NOMO-1 treated with DMSO at 0.1 percent for 48 hours (cell line): ENCODE measurements around the gene GRM7.

Experiments
- DNase-seq: peaks from one replicate; lab custom pipeline; 2025; ENCODE audit not compliant: unreplicated experiment; lab: John Stamatoyannopoulos, UW

Gene GRM7

GRCh38 chr3:7632305-7632704 is 771.4 kb downstream of the GRM7 start:
- DNase-seq: no peak

GRCh38 chr3:7637694-7638093 is 776.8 kb downstream of the GRM7 start:
- no peak for DNase-seq

- no peak for DNase-seq
Observed at GRCh38 chr3:7638103-7638502, 777.2 kb downstream of the GRM7 start.

GRCh38 chr3:7640787-7641186 is 779.9 kb downstream of the GRM7 start:
- no peak for DNase-seq

GRCh38 chr3:7646851-7647250 is 785.9 kb downstream of the GRM7 start:
- DNase-seq: no peak

- no peak for DNase-seq
Observed at GRCh38 chr3:7650466-7650865, 789.6 kb downstream of the GRM7 start.

GRCh38 chr3:7651274-7651673 is 790.4 kb downstream of the GRM7 start:
- no peak for DNase-seq

- DNase-seq: no peak
Observed at GRCh38 chr3:7657214-7658112, 796.5 kb downstream of the GRM7 start.

- no peak for DNase-seq
Observed at GRCh38 chr3:7658294-7658693, 797.4 kb downstream of the GRM7 start.

- DNase-seq: no peak
Observed at GRCh38 chr3:7659079-7659478, 798.2 kb downstream of the GRM7 start.

GRCh38 chr3:7663771-7664170 is 802.9 kb downstream of the GRM7 start:
- DNase-seq: no peak

GRCh38 chr3:7667774-7668173 is 806.9 kb downstream of the GRM7 start:
- DNase-seq: no peak

GRCh38 chr3:7669641-7670040 is 808.7 kb downstream of the GRM7 start:
- no peak for DNase-seq

- no peak for DNase-seq
Observed at GRCh38 chr3:7678521-7678920, 817.6 kb downstream of the GRM7 start.

GRCh38 chr3:7682822-7683229 is 821.9 kb downstream of the GRM7 start:
- peak; percentile 91 for DNase-seq

GRCh38 chr3:7683426-7683825 is 822.5 kb downstream of the GRM7 start:
- no peak for DNase-seq

GRCh38 chr3:7684182-7684715 is 823.3 kb downstream of the GRM7 start:
- no peak for DNase-seq

GRCh38 chr3:7687428-7688147 is 826.7 kb downstream of the GRM7 start:
- no peak for DNase-seq

- peak; percentile 61 for DNase-seq
Observed at GRCh38 chr3:7692866-7693265, 832.0 kb downstream of the GRM7 start.

- DNase-seq: no peak
Observed at GRCh38 chr3:7693976-7694375, 833.1 kb downstream of the GRM7 start.

GRCh38 chr3:7695049-7695448 is 834.1 kb downstream of the GRM7 start:
- DNase-seq: no peak

- DNase-seq: no peak
Observed at GRCh38 chr3:7696320-7696719, 835.4 kb downstream of the GRM7 start.
